ENCODE data around the gene ZBTB16. TPM values are rescaled to one million over a fixed set of nuclear protein-coding genes. Genes with fewer than 3 reads are reported as not detected.
A peak's percentile ranks its signal among the peaks of the same experiment; 100 is the strongest.

Gene ZBTB16
- total and polyA plus RNA-seq, 7 experiments from 2014 or later: 3.0 to 22.1 (median 7.2) TPM

- POLR2A ChIA-PET: no interaction called here
- no peak overlapping the region for H3K27ac ChIP-seq (ENCODE audit: low read depth, low read length)
- ATAC-seq (no peak), DNase-seq (no peak)
- intact Hi-C loops (cut with micrococcal nuclease): no loop called here
- H3K36me3 ChIP-seq (ENCODE audit: control insufficient read depth in 2 of 3, insufficient read depth in 3 of 3, low read length in 3 of 3): no peaks in the 10 kb centered on the region
- H3K9me3 Mint-ChIP-seq: no peaks in the 10 kb centered on the region
- CTCF ChIA-PET: interaction anchor here (15.2 kb wide), 1 partner anchor 231 kb away, joined by 148 read pairs; no protein-coding TSS in a partner anchor
- peaks cover 0 to 31% (median 13%) of the 10 kb centered on the region in 5 donors for H3K27me3 Mint-ChIP-seq
- no peaks in the 10 kb centered on the region for H3K9me3 ChIP-seq (ENCODE audit: control insufficient read depth in 2 of 3, low read length in 3 of 3)
- H3K4me1 Mint-ChIP-seq: peaks cover 0 to 11% (median 5%) of the 10 kb centered on the region in 7 donors
- H3K4me1 ChIP-seq (ENCODE audit: control insufficient read depth in 2 of 2, insufficient read depth in 2 of 2, low read length in 2 of 2): peaks cover 0 to 1% of the 10 kb centered on the region in 2 donors
- H3K27ac Mint-ChIP-seq: no peak overlapping the region
- no peaks in the 10 kb centered on the region for H3K36me3 Mint-ChIP-seq
- H3K4me3 ChIP-seq (ENCODE audit: low read length): no peak overlapping the region
- H3K4me3 Mint-ChIP-seq: no peak overlapping the region
- H3K27me3 ChIP-seq (ENCODE audit: control insufficient read depth in 2 of 2, insufficient read depth in 2 of 2, low read length in 2 of 2): peaks cover 0 to 3% of the 10 kb centered on the region in 2 donors
These were observed 28.1 kb upstream of the ZBTB16 start for GRCh38 chr11:114031246-114031966.

- H3K4me3 Mint-ChIP-seq: no peak overlapping the region
- peak overlapping the region in 1 of 9 donors; percentile 36 for H3K27ac Mint-ChIP-seq
- no peaks in the 10 kb centered on the region for H3K36me3 ChIP-seq (ENCODE audit: control insufficient read depth in 2 of 3, insufficient read depth in 3 of 3, low read length in 3 of 3)
- peaks cover 0 to 5% (median 0%) of the 10 kb centered on the region in 7 donors for H3K4me1 Mint-ChIP-seq
- intact Hi-C loops (cut with micrococcal nuclease): no loop called here
- DNase-seq: no peak
- CTCF ChIA-PET: interaction anchor here (15.2 kb wide), 1 partner anchor 230 kb away, joined by 148 read pairs; no protein-coding TSS in a partner anchor
- no peak for ATAC-seq
- H3K27me3 ChIP-seq (ENCODE audit: control insufficient read depth in 2 of 2, insufficient read depth in 2 of 2, low read length in 2 of 2): peaks cover 0 to 3% of the 10 kb centered on the region in 2 donors
- peaks cover 0 to 3% of the 10 kb centered on the region in 2 donors for H3K4me1 ChIP-seq (ENCODE audit: control insufficient read depth in 2 of 2, insufficient read depth in 2 of 2, low read length in 2 of 2)
- H3K9me3 ChIP-seq (ENCODE audit: control insufficient read depth in 2 of 3, low read length in 3 of 3): no peaks in the 10 kb centered on the region
- H3K9me3 Mint-ChIP-seq: no peaks in the 10 kb centered on the region
- H3K27me3 Mint-ChIP-seq: peaks cover 0 to 31% (median 13%) of the 10 kb centered on the region in 5 donors
- H3K36me3 Mint-ChIP-seq: no peaks in the 10 kb centered on the region
- H3K4me3 ChIP-seq (ENCODE audit: low read length): no peak overlapping the region
- no peak overlapping the region for H3K27ac ChIP-seq (ENCODE audit: low read depth, low read length)
- POLR2A ChIA-PET: no interaction called here
These were observed 27.6 kb upstream of the ZBTB16 start for GRCh38 chr11:114031967-114032320.

DNA sequence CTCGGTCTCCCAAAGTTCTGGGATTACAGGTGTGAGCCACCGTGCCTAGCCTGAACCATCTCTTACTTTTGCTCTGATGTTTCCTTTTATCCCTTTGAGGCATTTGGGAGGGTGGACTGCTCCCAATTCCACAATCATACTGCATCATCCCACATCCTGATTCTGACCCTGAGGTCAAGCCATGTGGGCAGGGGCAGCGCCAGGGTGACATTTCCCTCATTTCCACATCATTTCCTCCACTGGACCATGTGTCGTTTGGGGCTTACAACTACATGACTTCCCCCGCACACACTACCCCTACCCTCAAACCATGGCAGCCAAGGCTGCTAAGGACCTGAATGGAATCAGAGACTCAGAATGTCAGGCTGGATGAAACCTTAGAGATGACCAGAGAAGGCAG is 26.4 kb upstream of the ZBTB16 start:
- CTCF ChIA-PET: interaction anchor here (1.5 to 15.2 kb wide), 3 partner anchors 10 to 229 kb away, joined by 4 to 148 read pairs (median 92); no protein-coding TSS in a partner anchor

DNA sequence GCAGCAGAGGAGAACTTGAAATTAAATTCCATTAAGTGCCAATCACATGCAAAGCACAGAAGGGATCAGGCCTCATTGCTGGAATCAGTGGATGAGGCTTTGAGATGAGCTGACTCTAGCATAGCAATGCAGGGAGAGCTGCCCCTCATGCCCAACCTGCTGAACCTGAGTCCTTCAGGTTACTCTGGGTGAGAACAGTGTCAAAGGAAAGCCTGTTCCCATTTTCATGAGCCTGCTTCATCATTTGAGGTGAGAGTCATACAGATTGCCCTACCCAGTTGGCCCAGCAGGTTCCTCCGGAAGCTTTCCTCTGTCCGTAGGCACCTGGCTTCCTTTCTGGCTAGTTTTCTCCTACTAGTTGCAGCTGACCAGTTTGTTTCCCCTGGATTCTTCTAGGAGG is 25.9 kb upstream of the ZBTB16 start:
- ChIA-PET CTCF (interaction anchor here (1.5 to 15.2 kb wide), 4 partner anchors 10 to 229 kb away, joined by 4 to 148 read pairs (median 48); no protein-coding TSS in a partner anchor), POLR2A (no interaction called here)
- peaks cover 0 to 3% of the 10 kb centered on the region in 2 donors for H3K27me3 ChIP-seq (ENCODE audit: control insufficient read depth in 2 of 2, insufficient read depth in 2 of 2, low read length in 2 of 2)
- no peaks in the 10 kb centered on the region for H3K9me3 Mint-ChIP-seq
- DNase-seq (no peak), ATAC-seq (no peak)
- H3K27me3 Mint-ChIP-seq: peaks cover 0 to 36% (median 13%) of the 10 kb centered on the region in 5 donors
- H3K4me3 ChIP-seq (ENCODE audit: low read length): no peak overlapping the region
- peaks cover 0 to 5% (median 0%) of the 10 kb centered on the region in 7 donors for H3K4me1 Mint-ChIP-seq
- peaks cover 0 to 3% of the 10 kb centered on the region in 2 donors for H3K4me1 ChIP-seq (ENCODE audit: control insufficient read depth in 2 of 2, insufficient read depth in 2 of 2, low read length in 2 of 2)
- no peaks in the 10 kb centered on the region for H3K36me3 Mint-ChIP-seq
- intact Hi-C loops (cut with micrococcal nuclease): no loop called here
- no peak overlapping the region for H3K27ac Mint-ChIP-seq
- no peak overlapping the region for H3K4me3 Mint-ChIP-seq
- H3K27ac ChIP-seq (ENCODE audit: low read depth, low read length): no peak overlapping the region
- H3K36me3 ChIP-seq (ENCODE audit: control insufficient read depth in 2 of 3, insufficient read depth in 3 of 3, low read length in 3 of 3): no peaks in the 10 kb centered on the region
- H3K9me3 ChIP-seq (ENCODE audit: control insufficient read depth in 2 of 3, low read length in 3 of 3): no peaks in the 10 kb centered on the region

More for the DNA sequence above, 26.4 kb upstream of the ZBTB16 start:
- Histone ChIP-seq H3K9me3 (ENCODE audit: control insufficient read depth in 2 of 3, low read length in 3 of 3) (no peaks in the 10 kb centered on the region), H3K27ac (ENCODE audit: low read depth, low read length) (no peak overlapping the region), H3K36me3 (ENCODE audit: control insufficient read depth in 2 of 3, insufficient read depth in 3 of 3, low read length in 3 of 3) (no peaks in the 10 kb centered on the region), H3K4me3 (ENCODE audit: low read length) (no peak overlapping the region), H3K27me3 (ENCODE audit: control insufficient read depth in 2 of 2, insufficient read depth in 2 of 2, low read length in 2 of 2) (peaks cover 0 to 3% of the 10 kb centered on the region in 2 donors), H3K4me1 (ENCODE audit: control insufficient read depth in 2 of 2, insufficient read depth in 2 of 2, low read length in 2 of 2) (peaks cover 0 to 3% of the 10 kb centered on the region in 2 donors)
- peaks cover 0 to 35% (median 13%) of the 10 kb centered on the region in 5 donors for H3K27me3 Mint-ChIP-seq
- intact Hi-C loops (cut with micrococcal nuclease): no loop called here
- no peak for DNase-seq
- no peaks in the 10 kb centered on the region for H3K36me3 Mint-ChIP-seq
- H3K9me3 Mint-ChIP-seq: no peaks in the 10 kb centered on the region
- POLR2A ChIA-PET: no interaction called here
- no peak overlapping the region for H3K27ac Mint-ChIP-seq
- H3K4me1 Mint-ChIP-seq: peaks cover 0 to 5% (median 0%) of the 10 kb centered on the region in 7 donors
- H3K4me3 Mint-ChIP-seq: peak overlapping the region in 1 of 10 donors; percentile 6
- ATAC-seq: no peak

- Histone ChIP-seq H3K36me3 (ENCODE audit: control insufficient read depth in 2 of 3, insufficient read depth in 3 of 3, low read length in 3 of 3) (no peaks in the 10 kb centered on the region), H3K27ac (ENCODE audit: low read depth, low read length) (no peak overlapping the region), H3K4me3 (ENCODE audit: low read length) (no peak overlapping the region), H3K9me3 (ENCODE audit: control insufficient read depth in 2 of 3, low read length in 3 of 3) (no peaks in the 10 kb centered on the region), H3K27me3 (ENCODE audit: control insufficient read depth in 2 of 2, insufficient read depth in 2 of 2, low read length in 2 of 2) (no peaks in the 10 kb centered on the region), H3K4me1 (ENCODE audit: control insufficient read depth in 2 of 2, insufficient read depth in 2 of 2, low read length in 2 of 2) (peaks cover 0 to 3% of the 10 kb centered on the region in 2 donors)
- H3K36me3 Mint-ChIP-seq: no peaks in the 10 kb centered on the region
- intact Hi-C loops (cut with micrococcal nuclease): no loop called here
- ATAC-seq (no peak), DNase-seq (no peak)
- H3K4me3 Mint-ChIP-seq: peak overlapping the region in 2 of 10 donors; percentile 13 to 34
- POLR2A ChIA-PET: interaction anchor here (1.2 kb wide), 1 partner anchor 26 kb away, joined by 3 read pairs; no protein-coding TSS in a partner anchor
- CTCF ChIA-PET: interaction anchor here (0.7 to 15.2 kb wide), 5 partner anchors 125 to 494 kb away, joined by 3 to 148 read pairs (median 6); no protein-coding TSS in a partner anchor
- H3K4me1 Mint-ChIP-seq: peaks cover 0 to 5% (median 0%) of the 10 kb centered on the region in 7 donors
- no peak overlapping the region for H3K27ac Mint-ChIP-seq
- peaks cover 0 to 36% (median 11%) of the 10 kb centered on the region in 5 donors for H3K27me3 Mint-ChIP-seq
- H3K9me3 Mint-ChIP-seq: no peaks in the 10 kb centered on the region
These were observed 24.6 kb upstream of the ZBTB16 start for GRCh38 chr11:114034956-114035355.

DNA sequence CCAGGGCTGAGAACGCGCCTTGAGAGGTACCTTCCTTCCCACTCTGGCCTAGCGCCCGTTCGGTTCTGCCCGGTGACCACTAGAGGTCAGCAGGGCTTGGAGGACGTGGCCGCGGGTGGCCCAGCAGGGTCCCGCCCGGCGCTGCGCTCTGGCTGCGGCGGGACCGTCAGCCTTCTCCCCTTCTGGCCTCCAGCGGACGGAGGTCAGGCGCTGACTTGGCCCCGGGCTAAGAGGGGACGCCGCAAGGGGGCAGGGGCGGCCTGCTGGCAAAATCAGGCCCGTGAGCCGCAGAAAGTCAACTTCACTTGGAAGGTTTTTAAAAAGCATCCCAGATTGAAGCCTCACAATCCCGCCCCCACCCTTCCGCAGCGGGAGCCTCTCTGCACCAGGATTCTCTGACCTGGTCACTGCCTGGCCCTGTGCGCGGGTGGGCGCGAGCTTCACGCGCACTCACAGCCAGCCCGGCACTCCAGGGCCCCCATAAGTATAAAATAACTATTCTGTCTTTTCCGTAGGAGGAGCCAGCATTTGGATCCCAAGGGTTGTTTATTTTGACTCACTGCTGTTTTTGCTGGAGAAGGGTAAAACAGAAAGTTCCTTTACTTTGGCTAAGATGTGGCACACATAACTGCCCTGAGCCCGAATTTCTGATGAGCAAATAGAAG is 23.2 kb upstream of the ZBTB16 start:
- no peaks in the 10 kb centered on the region for H3K27me3 ChIP-seq (ENCODE audit: control insufficient read depth in 2 of 2, insufficient read depth in 2 of 2, low read length in 2 of 2)
- ChIA-PET CTCF (interaction anchor here (0.8 to 15.2 kb wide), 10 partner anchors 10 to 232 kb away, joined by 3 to 148 read pairs (median 4); no protein-coding TSS in a partner anchor), POLR2A (interaction anchor here (1.2 kb wide), 1 partner anchor 24 kb away, joined by 3 read pairs; no protein-coding TSS in a partner anchor)
- H3K9me3 ChIP-seq (ENCODE audit: control insufficient read depth in 2 of 3, low read length in 3 of 3): no peaks in the 10 kb centered on the region
- Mint-ChIP-seq H3K36me3 (no peaks in the 10 kb centered on the region), H3K27ac (peak overlapping the region in 1 of 9 donors; percentile 28), H3K27me3 (peaks cover 0 to 34% (median 0%) of the 10 kb centered on the region in 5 donors), H3K4me3 (peak overlapping the region in 5 of 10 donors; percentile 11 to 57 (median 44)), H3K4me1 (peaks cover 0 to 5% (median 0%) of the 10 kb centered on the region in 7 donors), H3K9me3 (no peaks in the 10 kb centered on the region)
- H3K4me1 ChIP-seq (ENCODE audit: control insufficient read depth in 2 of 2, insufficient read depth in 2 of 2, low read length in 2 of 2): peaks cover 0 to 3% of the 10 kb centered on the region in 2 donors
- peak; percentile 89 for ATAC-seq
- no peak overlapping the region for H3K27ac ChIP-seq (ENCODE audit: low read depth, low read length)
- H3K4me3 ChIP-seq (ENCODE audit: low read length): no peak overlapping the region
- peak; percentile 16 to 57 (median 42) for DNase-seq
- intact Hi-C loops (cut with micrococcal nuclease): loop anchor here (1.0 kb wide), 7 partner anchors 23 to 225 kb away; partner anchors contain the start of gene ZBTB16 (in 1 of the 2)
- no peaks in the 10 kb centered on the region for H3K36me3 ChIP-seq (ENCODE audit: control insufficient read depth in 2 of 3, insufficient read depth in 3 of 3, low read length in 3 of 3)

Measured in naive thymus-derived CD4-positive, alpha-beta T cell (primary cell).